A549 (cell line): Measurements from ENCODE around the gene OR51F2. TPM values are rescaled to one million over a fixed set of nuclear protein-coding genes. Genes with fewer than 3 reads are reported as not detected.

Source experiments
- ATAC-seq, 2 experiments: fragments of 200-7000 bp in 1 of 2; fragments of >200 bp in 1 of 2; cut with Nextera tagmentation in 1 of 2; cut with Tn5 transposase in 1 of 2; 3 replicates each; pipeline versions ENCODE4 v1.8.0 to v1.9.1; 2018 to 2020; ENCODE audit warnings: mild to moderate bottlenecking in 1 of 2, moderate library complexity in 1 of 2
- CTCF ChIA-PET: fragments of 300-600 bp; sonication (Branson Sonifier 250); formaldehyde crosslinking; extraction: SDS; loops from one replicate; lab custom pipeline; 2021; ENCODE audit warnings: antibody characterized with exemption, inconsistent platforms; lab: Yijun Ruan, JAX
- POLR2A ChIA-PET: fragments of 350-600 bp; formaldehyde crosslinking; extraction: SDS; loops from one replicate; lab custom pipeline; 2021; ENCODE audit warnings: antibody characterized with exemption, inconsistent platforms; lab: Yijun Ruan, JAX
- DNase-seq, 2 experiments: peaks; one replicate each; pipeline versions ENCODE4 v3.0.0 to v3.0.0-alpha.2; 2011 to 2016; ENCODE audit warnings: low read depth in 1 of 2, low spot score in 1 of 2
- FAIRE-seq: peaks from 2 replicates; lab custom pipeline; 2011; peaks lifted over from hg19 to GRCh38; lab: Jason Lieb, UNC
- H3K27ac ChIP-seq, 2 experiments: fragments of >200 bp; sonication (Bioruptor Twin); formaldehyde crosslinking; 3 replicates each; pipeline ENCODE4 v1.5.1; 2016 to 2017
- H3K4me1 ChIP-seq: fragments of >200 bp; sonication (Bioruptor Twin); formaldehyde crosslinking; 3 replicates; pipeline ENCODE4 v1.6.1; 2016
- H3K4me2 ChIP-seq: fragments of >200 bp; sonication (Bioruptor Twin); formaldehyde crosslinking; 3 replicates; pipeline ENCODE4 v1.6.1; 2016
- H3K4me3 ChIP-seq: fragments of >200 bp; sonication (Bioruptor Twin); formaldehyde crosslinking; 3 replicates; pipeline ENCODE4 v1.5.1; 2016
- H3K9me3 ChIP-seq: fragments of >200 bp; sonication (Bioruptor Twin); formaldehyde crosslinking; 3 replicates; pipeline ENCODE4 v1.6.1; 2016
- HMGXB4 ChIP-seq: fragments of 250-450 bp; sonication (Bioruptor Pico); IDR thresholded peaks from 2 replicates; pipeline ENCODE4 v1.5.0; 2021; ENCODE audit warnings: mild to moderate bottlenecking, moderate library complexity, borderline replicate concordance
- JUN ChIP-seq, 2 experiments: fragments of >200 bp; sonication (Bioruptor Twin); formaldehyde crosslinking; IDR thresholded peaks; 2 replicates in 1 of 2; 3 replicates in 1 of 2; pipeline ENCODE4 v1.6.1; 2016 to 2017
- WGBS: methylation state at CpG from one replicate; pipeline ENCODE4 v1.1.6; 2017; ENCODE audit errors: missing lambda C conversion rate; 5-methylcytosine and 5-hydroxymethylcytosine counted together
- polyA plus RNA-seq, 4 experiments: library from polyadenylated mRNA; depleted of rRNA in 3 of 4; stranded (reverse); fragments of >200 nt; fragmentation: RNase III in 1 of 4; extraction: RNeasy Plus Mini Kit Qiagen cat#74134 plus additional on column Dnase treatment in 1 of 4; gene quantifications; 2 replicates in 3 of 4; 3 replicates in 1 of 4; pipeline ENCODE4 v1.2.3, GENCODE V29; 2011 to 2017

The OR51F2 gene
- polyA plus RNA-seq, 2 of the 4 experiments (the other 2 are of a cell fraction), result not detected

DNA sequence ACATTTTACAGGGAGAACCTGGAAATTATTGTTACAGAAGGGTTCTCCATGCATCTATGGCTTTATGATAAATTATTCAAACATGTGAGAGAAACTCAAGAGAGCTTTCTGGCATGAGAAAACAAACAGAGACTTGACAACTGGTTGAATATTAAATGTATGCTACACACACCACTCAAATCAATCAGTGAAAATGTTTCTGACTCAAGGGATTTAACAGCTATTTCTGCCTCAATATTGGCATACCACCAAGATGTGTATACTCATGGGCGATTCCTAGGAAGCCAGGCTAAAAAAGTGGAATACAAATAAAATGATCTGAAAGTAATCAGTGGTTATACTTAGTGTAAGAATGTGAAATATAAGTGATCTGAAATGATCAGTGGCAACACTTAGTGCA, 44.7 kb downstream of the OR51F2 start:
- 0% methylated on average over 1 of the region's 1 CpG for WGBS
- Histone ChIP-seq H3K4me2 (no peak overlapping the region), H3K9me3 (no peaks in the 10 kb centered on the region), H3K4me3 (no peak overlapping the region), H3K27ac (no peak overlapping the region), H3K4me1 (no peaks in the 10 kb centered on the region)
- POLR2A ChIA-PET, result no interaction called here
- CTCF ChIA-PET, result no interaction called here
- no peak for DNase-seq
- TF ChIP-seq JUN (IDR thresholded peaks at IDR 0.05) (no peak), HMGXB4 (no peak)
- FAIRE-seq, result no peak
- ATAC-seq, result no peak

Other genes starting within 250 kb of the OR51F2 start
- not detected in 2 replicates for gene OR52I2, start 239.6 kb upstream of the OR51F2 start, polyA plus RNA-seq (2011; rRNA removed)
- gene OR52I2, start 239.6 kb upstream of the OR51F2 start, polyA plus RNA-seq (2017; fragmentation: RNase III; extraction: RNeasy Plus Mini Kit Qiagen cat#74134 plus additional on column Dnase treatment), result not detected in 3 replicates
- not detected in 2 replicates for gene OR52I1, start 227.3 kb upstream of the OR51F2 start, polyA plus RNA-seq (2011; rRNA removed)
- not detected in 3 replicates for gene OR52I1, start 227.3 kb upstream of the OR51F2 start, polyA plus RNA-seq (2017; fragmentation: RNase III; extraction: RNeasy Plus Mini Kit Qiagen cat#74134 plus additional on column Dnase treatment)
- 9.6 and 11.6 TPM in 2 replicates for gene TRIM68, start 213.1 kb upstream of the OR51F2 start, polyA plus RNA-seq (2011; rRNA removed)
- 9.6 to 10.8 TPM (median 9.7 TPM) in 3 replicates for gene TRIM68, start 213.1 kb upstream of the OR51F2 start, polyA plus RNA-seq (2017; fragmentation: RNase III; extraction: RNeasy Plus Mini Kit Qiagen cat#74134 plus additional on column Dnase treatment)
- gene OR51D1, start 183.8 kb upstream of the OR51F2 start, polyA plus RNA-seq (2011; rRNA removed), result not detected in 2 replicates
- not detected in 3 replicates for gene OR51D1, start 183.8 kb upstream of the OR51F2 start, polyA plus RNA-seq (2017; fragmentation: RNase III; extraction: RNeasy Plus Mini Kit Qiagen cat#74134 plus additional on column Dnase treatment)
- gene OR51E1, start 177.3 kb upstream of the OR51F2 start, polyA plus RNA-seq (2011; rRNA removed), result 0.03 TPM in 1 of 2 replicates, not detected in the other
- gene OR51E1, start 177.3 kb upstream of the OR51F2 start, polyA plus RNA-seq (2017; fragmentation: RNase III; extraction: RNeasy Plus Mini Kit Qiagen cat#74134 plus additional on column Dnase treatment), result not detected in 3 replicates
- 0.07 TPM in 1 of 2 replicates, not detected in the other for gene OR51E2, start 123.5 kb upstream of the OR51F2 start, polyA plus RNA-seq (2011; rRNA removed)
- gene OR51E2, start 123.5 kb upstream of the OR51F2 start, polyA plus RNA-seq (2017; fragmentation: RNase III; extraction: RNeasy Plus Mini Kit Qiagen cat#74134 plus additional on column Dnase treatment), result not detected in 3 replicates
- gene MMP26, start 116.5 kb upstream of the OR51F2 start, polyA plus RNA-seq (2011; rRNA removed), result not detected in 2 replicates
- not detected in 3 replicates for gene MMP26, start 116.5 kb upstream of the OR51F2 start, polyA plus RNA-seq (2017; fragmentation: RNase III; extraction: RNeasy Plus Mini Kit Qiagen cat#74134 plus additional on column Dnase treatment)
- gene OR51F1, start 51.4 kb upstream of the OR51F2 start, polyA plus RNA-seq (2011; rRNA removed), result not detected in 2 replicates
- not detected in 3 replicates for gene OR51F1, start 51.4 kb upstream of the OR51F2 start, polyA plus RNA-seq (2017; fragmentation: RNase III; extraction: RNeasy Plus Mini Kit Qiagen cat#74134 plus additional on column Dnase treatment)
- not detected in 2 replicates for gene OR52R1, start 16.9 kb upstream of the OR51F2 start, polyA plus RNA-seq (2011; rRNA removed)
- gene OR52R1, start 16.9 kb upstream of the OR51F2 start, polyA plus RNA-seq (2017; fragmentation: RNase III; extraction: RNeasy Plus Mini Kit Qiagen cat#74134 plus additional on column Dnase treatment), result not detected in 3 replicates
- not detected in 2 replicates for gene OR51S1, start 27.9 kb downstream of the OR51F2 start, polyA plus RNA-seq (2011; rRNA removed)
- gene OR51S1, start 27.9 kb downstream of the OR51F2 start, polyA plus RNA-seq (2017; fragmentation: RNase III; extraction: RNeasy Plus Mini Kit Qiagen cat#74134 plus additional on column Dnase treatment), result not detected in 3 replicates
- not detected in 2 replicates for gene OR51T1, start 60.6 kb downstream of the OR51F2 start, polyA plus RNA-seq (2011; rRNA removed)
- not detected in 3 replicates for gene OR51T1, start 60.6 kb downstream of the OR51F2 start, polyA plus RNA-seq (2017; fragmentation: RNase III; extraction: RNeasy Plus Mini Kit Qiagen cat#74134 plus additional on column Dnase treatment)
- gene OR51A7, start 82.5 kb downstream of the OR51F2 start, polyA plus RNA-seq (2011; rRNA removed), result not detected in 2 replicates
- gene OR51A7, start 82.5 kb downstream of the OR51F2 start, polyA plus RNA-seq (2017; fragmentation: RNase III; extraction: RNeasy Plus Mini Kit Qiagen cat#74134 plus additional on column Dnase treatment), result not detected in 3 replicates
- not detected in 2 replicates for gene OR51G2, start 98.0 kb downstream of the OR51F2 start, polyA plus RNA-seq (2011; rRNA removed)
- not detected in 3 replicates for gene OR51G2, start 98.0 kb downstream of the OR51F2 start, polyA plus RNA-seq (2017; fragmentation: RNase III; extraction: RNeasy Plus Mini Kit Qiagen cat#74134 plus additional on column Dnase treatment)
- gene OR51G1, start 103.0 kb downstream of the OR51F2 start, polyA plus RNA-seq (2011; rRNA removed), result not detected in 2 replicates
- gene OR51G1, start 103.0 kb downstream of the OR51F2 start, polyA plus RNA-seq (2017; fragmentation: RNase III; extraction: RNeasy Plus Mini Kit Qiagen cat#74134 plus additional on column Dnase treatment), result not detected in 3 replicates
- not detected in 2 replicates for gene OR51A4, start 126.3 kb downstream of the OR51F2 start, polyA plus RNA-seq (2011; rRNA removed)
- gene OR51A4, start 126.3 kb downstream of the OR51F2 start, polyA plus RNA-seq (2017; fragmentation: RNase III; extraction: RNeasy Plus Mini Kit Qiagen cat#74134 plus additional on column Dnase treatment), result not detected in 3 replicates
- not detected in 2 replicates for gene OR51A2, start 134.4 kb downstream of the OR51F2 start, polyA plus RNA-seq (2011; rRNA removed)
- not detected in 3 replicates for gene OR51A2, start 134.4 kb downstream of the OR51F2 start, polyA plus RNA-seq (2017; fragmentation: RNase III; extraction: RNeasy Plus Mini Kit Qiagen cat#74134 plus additional on column Dnase treatment)
- not detected in 2 replicates for gene OR51L1, start 173.5 kb downstream of the OR51F2 start, polyA plus RNA-seq (2011; rRNA removed)
- not detected in 3 replicates for gene OR51L1, start 173.5 kb downstream of the OR51F2 start, polyA plus RNA-seq (2017; fragmentation: RNase III; extraction: RNeasy Plus Mini Kit Qiagen cat#74134 plus additional on column Dnase treatment)
- gene OR52J3, start 225.2 kb downstream of the OR51F2 start, polyA plus RNA-seq (2011; rRNA removed), result not detected in 2 replicates
- gene OR52J3, start 225.2 kb downstream of the OR51F2 start, polyA plus RNA-seq (2017; fragmentation: RNase III; extraction: RNeasy Plus Mini Kit Qiagen cat#74134 plus additional on column Dnase treatment), result not detected in 3 replicates
- not detected in 2 replicates for gene OR52E2, start 238.3 kb downstream of the OR51F2 start, polyA plus RNA-seq (2011; rRNA removed)
- not detected in 3 replicates for gene OR52E2, start 238.3 kb downstream of the OR51F2 start, polyA plus RNA-seq (2017; fragmentation: RNase III; extraction: RNeasy Plus Mini Kit Qiagen cat#74134 plus additional on column Dnase treatment)
- gene OR52E1, start 248.3 kb downstream of the OR51F2 start, polyA plus RNA-seq (2011; rRNA removed), result not detected in 2 replicates
- gene OR52E1, start 248.3 kb downstream of the OR51F2 start, polyA plus RNA-seq (2017; fragmentation: RNase III; extraction: RNeasy Plus Mini Kit Qiagen cat#74134 plus additional on column Dnase treatment), result not detected in 3 replicates